GM06990 (cell line): Measurements from ENCODE around the gene MAP3K5.
"Not testable (repeated sequence)": the region's sequence is repeated elsewhere in the genome, so short reads cannot be mapped to it uniquely, and the experiment has no call there.

ENCODE experiments used
- DNase-seq: peaks from one replicate; pipeline ENCODE4 v3.0.0-alpha.2; 2011; ENCODE audit not compliant: insufficient read length; ENCODE audit errors: extremely low read depth
- H3K27me3 ChIP-seq: replicated peaks from 2 replicates; pipeline ENCODE4 v1.6.0; 2011; ENCODE audit warnings: low read length; ENCODE audit not compliant: control insufficient read depth, insufficient read depth
- H3K36me3 ChIP-seq: 2 replicates; pipeline ENCODE4 v1.5.1; 2011; ENCODE audit warnings: low read length; ENCODE audit not compliant: control insufficient read depth, insufficient read depth
- H3K4me3 ChIP-seq: replicated peaks from 2 replicates; pipeline ENCODE4 v1.5.1; 2011; ENCODE audit warnings: low read depth, mild to moderate bottlenecking, control low read depth, low read length
- TF ChIP-seq, protein P1 (sequence below): IDR thresholded peaks from 2 replicates; pipeline ENCODE4 v1.5.1; 2011; ENCODE audit warnings: low read length, control low read depth, mild to moderate bottlenecking, inconsistent platforms; ENCODE audit not compliant: insufficient read depth, poor library complexity, severe bottlenecking

MAP3K5 gene

DNA sequence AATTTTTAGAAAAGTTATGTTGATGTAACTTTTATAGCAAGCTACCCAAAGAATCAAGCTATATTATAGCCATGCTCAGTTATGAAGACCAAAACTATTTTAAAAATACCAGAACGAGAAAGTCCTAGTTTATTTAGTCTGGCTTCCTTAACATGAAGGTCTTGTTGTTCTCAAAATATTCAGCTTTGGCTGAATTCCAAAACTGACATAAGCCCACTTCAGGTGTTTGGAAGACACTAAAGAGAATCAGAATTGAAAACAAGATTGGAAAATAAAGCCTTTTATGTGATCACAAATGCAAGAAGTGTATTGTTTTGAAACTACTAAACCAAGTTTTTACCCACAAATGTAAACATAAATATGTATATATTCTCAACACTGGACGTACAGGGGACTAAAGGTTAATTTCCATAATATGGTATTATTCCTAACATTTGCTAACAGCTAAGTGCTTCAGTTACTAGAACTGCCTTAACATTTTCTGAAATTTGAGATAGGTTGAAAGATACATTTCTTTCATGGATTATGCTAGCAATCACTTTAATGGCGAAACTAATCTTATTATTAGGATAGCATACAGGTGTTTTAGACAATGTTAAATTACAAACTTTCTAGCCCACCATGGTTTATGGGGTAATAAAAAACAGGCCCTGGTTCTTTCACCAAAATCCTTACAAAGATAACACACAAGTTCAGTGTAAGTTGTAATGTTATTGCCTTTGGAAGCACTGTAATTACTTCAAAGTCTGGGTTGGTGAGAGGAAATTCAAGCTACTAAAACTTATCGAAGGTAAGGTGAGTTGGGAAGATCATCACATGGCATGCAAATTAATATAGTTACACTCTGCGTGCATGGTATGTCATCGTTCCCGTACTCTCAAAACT lies 1.6 kb downstream of the MAP3K5 start:
- TF ChIP-seq, protein P1, sequence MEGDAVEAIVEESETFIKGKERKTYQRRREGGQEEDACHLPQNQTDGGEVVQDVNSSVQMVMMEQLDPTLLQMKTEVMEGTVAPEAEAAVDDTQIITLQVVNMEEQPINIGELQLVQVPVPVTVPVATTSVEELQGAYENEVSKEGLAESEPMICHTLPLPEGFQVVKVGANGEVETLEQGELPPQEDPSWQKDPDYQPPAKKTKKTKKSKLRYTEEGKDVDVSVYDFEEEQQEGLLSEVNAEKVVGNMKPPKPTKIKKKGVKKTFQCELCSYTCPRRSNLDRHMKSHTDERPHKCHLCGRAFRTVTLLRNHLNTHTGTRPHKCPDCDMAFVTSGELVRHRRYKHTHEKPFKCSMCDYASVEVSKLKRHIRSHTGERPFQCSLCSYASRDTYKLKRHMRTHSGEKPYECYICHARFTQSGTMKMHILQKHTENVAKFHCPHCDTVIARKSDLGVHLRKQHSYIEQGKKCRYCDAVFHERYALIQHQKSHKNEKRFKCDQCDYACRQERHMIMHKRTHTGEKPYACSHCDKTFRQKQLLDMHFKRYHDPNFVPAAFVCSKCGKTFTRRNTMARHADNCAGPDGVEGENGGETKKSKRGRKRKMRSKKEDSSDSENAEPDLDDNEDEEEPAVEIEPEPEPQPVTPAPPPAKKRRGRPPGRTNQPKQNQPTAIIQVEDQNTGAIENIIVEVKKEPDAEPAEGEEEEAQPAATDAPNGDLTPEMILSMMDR = no peak
- Histone ChIP-seq H3K36me3 (no peaks in the 10 kb centered on the region), H3K4me3 (peak overlapping the region; percentile 92), H3K27me3 (no peaks in the 10 kb centered on the region)
- no peak for DNase-seq

DNA sequence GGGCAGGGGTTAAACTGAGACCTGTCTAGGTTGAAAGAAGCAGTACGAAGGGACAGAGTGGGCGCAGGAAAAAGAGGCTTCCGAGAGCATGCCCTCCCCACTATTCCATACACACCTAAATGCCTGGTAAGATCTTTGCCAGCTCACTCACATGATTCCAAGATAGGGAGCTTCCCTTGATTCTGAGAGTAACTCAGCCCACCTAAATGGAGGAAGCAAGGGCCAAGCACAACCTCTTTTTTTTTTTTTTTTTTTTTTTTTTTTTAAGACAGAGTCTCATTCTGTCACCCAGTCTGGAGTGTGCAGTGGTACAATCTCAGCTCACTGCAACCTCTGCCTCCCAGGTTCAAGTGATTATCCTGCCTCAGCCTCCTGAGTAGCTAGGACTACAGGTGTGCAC lies 2.8 kb downstream of the MAP3K5 start:
- not testable (repeated sequence) for DNase-seq, H3K36me3 ChIP-seq, H3K27me3 ChIP-seq
- H3K4me3 ChIP-seq = peak overlapping the region; percentile 92

DNA sequence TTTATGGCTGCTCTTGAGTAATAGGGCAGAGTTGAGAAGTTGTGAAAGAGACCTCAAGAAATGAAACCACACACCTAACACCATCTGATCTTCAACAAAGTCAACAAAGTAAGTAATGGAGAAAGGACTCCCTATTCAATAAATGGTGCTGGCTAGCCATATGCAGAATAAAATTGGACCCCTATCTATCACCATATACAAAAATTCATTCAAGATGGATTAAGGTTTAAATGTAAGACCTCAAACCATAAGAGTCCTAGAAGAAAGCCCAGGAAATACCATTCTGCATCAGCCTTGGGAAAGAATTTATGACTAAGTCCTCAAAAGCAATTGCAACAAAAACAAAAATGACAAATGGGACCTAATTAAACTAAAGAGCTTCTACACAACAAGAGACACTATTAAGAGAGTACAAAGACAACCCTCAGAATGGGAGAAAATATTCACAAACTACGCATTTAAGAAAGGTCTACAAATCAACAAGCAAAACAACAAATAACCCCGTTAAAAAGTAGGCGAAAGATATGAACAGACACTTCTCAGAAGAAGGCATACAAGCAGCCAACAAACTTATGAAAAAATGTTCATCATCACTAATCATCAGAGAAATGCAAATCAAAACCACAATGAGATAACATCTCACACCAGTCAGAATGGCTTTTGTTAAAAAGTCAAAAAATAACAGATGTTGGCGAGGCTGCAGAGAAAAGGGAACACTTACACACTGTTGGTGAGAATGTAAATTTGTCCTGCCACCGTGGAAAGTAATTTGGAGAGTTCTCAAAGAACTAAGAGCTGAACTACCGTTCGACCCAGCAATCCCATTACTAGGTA lies 4.0 kb downstream of the MAP3K5 start:
- TF ChIP-seq, protein P1 = no peak
- Histone ChIP-seq H3K36me3 (peaks cover 5% of the 10 kb centered on the region; the same call in 1 of the 2 replicates), H3K27me3 (no peaks in the 10 kb centered on the region), H3K4me3 (peak overlapping the region; percentile 92)
- DNase-seq = no peak

DNA sequence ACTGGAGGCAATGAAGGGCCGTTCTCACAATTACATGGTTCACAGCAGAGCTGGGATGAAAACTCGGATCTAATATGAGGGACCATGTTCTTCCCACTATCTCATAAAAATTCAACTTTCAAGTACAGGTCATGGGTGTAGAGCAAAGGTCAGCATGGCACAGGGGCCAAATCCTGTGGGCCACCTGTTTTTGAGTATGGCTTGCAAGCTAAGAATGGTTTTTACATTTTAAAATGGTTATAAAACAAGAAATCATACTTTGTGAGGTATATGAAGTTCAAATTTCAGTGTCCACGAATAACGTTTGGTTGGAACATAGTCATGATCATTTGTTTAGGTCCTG lies 4.6 kb downstream of the MAP3K5 start:
- DNase-seq = no peak
- Histone ChIP-seq H3K4me3 (peak overlapping the region; percentile 54), H3K36me3 (peaks cover 5% of the 10 kb centered on the region; the same call in 1 of the 2 replicates), H3K27me3 (no peaks in the 10 kb centered on the region)
- TF ChIP-seq, protein P1 = no peak

DNA sequence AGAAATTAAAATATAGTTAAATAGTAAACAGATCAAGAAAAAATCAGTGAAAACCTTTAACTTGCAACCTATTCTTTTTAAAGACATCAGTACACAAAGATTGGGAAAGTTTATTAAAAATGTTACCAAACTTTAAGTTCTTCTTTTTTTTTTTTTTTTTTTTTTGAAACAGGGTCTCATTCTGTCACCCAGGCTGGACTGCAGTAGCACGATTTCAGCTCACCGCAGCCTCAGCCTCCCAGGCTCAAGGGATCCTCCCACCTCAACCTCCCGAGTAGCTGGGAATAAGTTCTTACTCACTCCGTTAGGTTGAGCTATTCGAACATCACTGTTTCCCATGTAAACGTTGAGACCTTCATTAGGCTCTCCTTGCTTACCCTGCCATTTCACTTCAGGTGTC lies 5.6 kb downstream of the MAP3K5 start:
- TF ChIP-seq, protein P1 = no peak
- DNase-seq = no peak
- H3K36me3 ChIP-seq = peaks cover 5% of the 10 kb centered on the region; the same call in 1 of the 2 replicates
- H3K4me3 ChIP-seq = peak overlapping the region; percentile 54
- H3K27me3 ChIP-seq = no peaks in the 10 kb centered on the region

DNA sequence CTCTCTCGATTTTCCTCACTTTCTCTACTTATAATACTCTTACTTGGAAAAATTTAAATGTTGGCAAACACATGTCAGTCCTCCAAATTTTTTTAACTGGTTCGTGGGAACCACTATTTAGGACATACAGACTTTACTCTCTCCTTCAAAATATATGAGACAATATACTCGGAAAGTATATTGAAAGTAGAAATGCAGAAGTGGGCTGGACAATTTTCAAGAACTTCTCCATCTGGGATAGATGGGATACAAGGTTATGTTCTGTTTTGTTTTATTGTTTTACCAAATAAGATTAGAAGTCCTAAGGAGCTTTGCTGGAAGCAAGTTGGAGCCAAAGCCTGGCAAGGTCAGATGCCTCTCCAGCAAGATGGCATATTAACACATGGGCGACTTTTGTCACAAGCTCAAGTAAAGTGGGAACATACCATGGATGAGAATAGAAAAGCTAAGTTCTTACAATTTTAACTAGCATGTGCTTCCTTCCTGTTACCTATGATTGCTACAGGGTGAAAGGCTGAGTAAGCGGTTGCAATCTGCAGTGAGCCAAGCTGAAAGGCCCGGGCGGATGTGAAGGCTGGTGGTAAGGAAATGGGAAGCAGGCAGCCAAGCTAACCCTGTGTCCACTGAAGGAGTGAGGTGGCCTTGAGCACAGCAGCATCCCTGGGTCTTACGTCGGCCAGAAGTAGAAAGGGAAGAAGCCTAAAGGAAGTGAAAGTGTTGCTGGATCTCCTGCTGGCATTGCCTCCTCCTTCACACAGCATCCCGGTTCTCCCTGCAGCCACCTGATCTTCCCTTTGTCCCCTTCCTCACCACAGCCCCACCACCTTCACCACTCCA lies 7.1 kb downstream of the MAP3K5 start:
- Histone ChIP-seq H3K4me3 (peak overlapping the region; percentile 59), H3K36me3 (peaks cover 7% of the 10 kb centered on the region; the same call in 1 of the 2 replicates), H3K27me3 (no peaks in the 10 kb centered on the region)
- DNase-seq = peak; percentile 53
- TF ChIP-seq, protein P1 = no peak
